Caco-2 (cell line): ENCODE results near the gene ZBTB38. TPM values are rescaled to one million over a fixed set of nuclear protein-coding genes. Genes with fewer than 3 reads are reported as not detected.

Source experiments
- BruUV-seq: library from RNA; stranded (reverse); fragments of 400-500 nt; replicated peaks from 2 replicates; lab custom pipeline; 2021; lab: Mats Ljungman, UMichigan
- CTCF ChIA-PET: fragments of 300-600 bp; sonication (Branson Sonifier 250); formaldehyde crosslinking; loops from one replicate; lab custom pipeline; 2022; ENCODE audit warnings: antibody characterized with exemption; lab: Charles Lee
- POLR2A ChIA-PET: fragments of 300-600 bp; sonication (Branson Sonifier 250); formaldehyde crosslinking; loops from one replicate; lab custom pipeline; 2022; ENCODE audit warnings: antibody characterized with exemption; lab: Charles Lee
- DNase-seq, 2 experiments: peaks; one replicate each; pipeline versions ENCODE4 v3.0.0 to v3.0.0-alpha.2; 2020 to 2022
- H3K27me3 ChIP-seq: replicated peaks from 2 replicates; pipeline ENCODE4 v1.6.0; 2011; ENCODE audit warnings: low read length; ENCODE audit not compliant: control insufficient read depth, insufficient read depth
- H3K36me3 ChIP-seq: 2 replicates; pipeline ENCODE4 v1.5.1; 2011; ENCODE audit warnings: low read length; ENCODE audit not compliant: control insufficient read depth, insufficient read depth
- H3K4me1 ChIP-seq: fragments of 250-450 bp; sonication (Bioruptor Pico); 2 replicates; pipeline ENCODE4 v1.5.1; 2020; ENCODE audit warnings: mild to moderate bottlenecking
- H3K4me3 ChIP-seq: 2 replicates; pipeline ENCODE4 v1.5.1; 2011; ENCODE audit warnings: low read depth, mild to moderate bottlenecking, control low read depth, low read length
- H3K9me3 ChIP-seq: fragments of 250-450 bp; sonication (Bioruptor Pico); 2 replicates; pipeline ENCODE4 v1.5.1; 2020; ENCODE audit warnings: mild to moderate bottlenecking, moderate library complexity
- H3K27ac Mint-ChIP-seq: one replicate; pipeline ENCODE4 v1.8.0; 2022; ENCODE audit warnings: mixed read lengths; ENCODE audit not compliant: unreplicated experiment
- H3K27me3 Mint-ChIP-seq: one replicate; pipeline ENCODE4 v1.8.0; 2022; ENCODE audit warnings: mixed read lengths; ENCODE audit not compliant: insufficient read depth, unreplicated experiment
- H3K36me3 Mint-ChIP-seq: one replicate; pipeline ENCODE4 v1.8.0; 2022; ENCODE audit warnings: mild to moderate bottlenecking, mixed read lengths; ENCODE audit not compliant: insufficient read depth, unreplicated experiment
- H3K4me1 Mint-ChIP-seq: one replicate; pipeline ENCODE4 v1.8.0; 2022; ENCODE audit warnings: low read depth, mixed read lengths; ENCODE audit not compliant: unreplicated experiment
- H3K4me3 Mint-ChIP-seq: one replicate; pipeline ENCODE4 v1.8.0; 2022; ENCODE audit warnings: mild to moderate bottlenecking, moderate library complexity, mixed read lengths; ENCODE audit not compliant: unreplicated experiment
- H3K9me3 Mint-ChIP-seq: one replicate; pipeline ENCODE4 v1.8.0; 2022; ENCODE audit warnings: mixed read lengths; ENCODE audit not compliant: unreplicated experiment
- CTCF ChIP-seq, 2 experiments: fragments of 200-600 bp in 1 of 2; IDR thresholded peaks; 1 replicate in 1 of 2; 2 replicates in 1 of 2; pipeline versions ENCODE4 v1.5.1 to v1.8.0; 2011 to 2022; ENCODE audit warnings: antibody characterized with exemption in 1 of 2, control low read depth in 1 of 2, inconsistent platforms in 1 of 2, low read depth in 1 of 2, low read length in 1 of 2, mild to moderate bottlenecking in 1 of 2, moderate library complexity in 1 of 2; ENCODE audit not compliant: insufficient read depth in 1 of 2, severe bottlenecking in 1 of 2, unreplicated experiment in 1 of 2
- intact Hi-C: fragments of 100-400 bp; cut with micrococcal nuclease; formaldehyde crosslinking; loops from one replicate; pipeline ENCODE4 v1.10.0; 2022; ENCODE audit not compliant: unreplicated experiment
- total RNA-seq: library from RNA; stranded (reverse); gene quantifications from 2 replicates; pipeline ENCODE4 v1.2.3, GENCODE V29; 2022

ZBTB38 gene
- total RNA-seq, 1 experiment from 2014 or later: 74.1 TPM

DNA sequence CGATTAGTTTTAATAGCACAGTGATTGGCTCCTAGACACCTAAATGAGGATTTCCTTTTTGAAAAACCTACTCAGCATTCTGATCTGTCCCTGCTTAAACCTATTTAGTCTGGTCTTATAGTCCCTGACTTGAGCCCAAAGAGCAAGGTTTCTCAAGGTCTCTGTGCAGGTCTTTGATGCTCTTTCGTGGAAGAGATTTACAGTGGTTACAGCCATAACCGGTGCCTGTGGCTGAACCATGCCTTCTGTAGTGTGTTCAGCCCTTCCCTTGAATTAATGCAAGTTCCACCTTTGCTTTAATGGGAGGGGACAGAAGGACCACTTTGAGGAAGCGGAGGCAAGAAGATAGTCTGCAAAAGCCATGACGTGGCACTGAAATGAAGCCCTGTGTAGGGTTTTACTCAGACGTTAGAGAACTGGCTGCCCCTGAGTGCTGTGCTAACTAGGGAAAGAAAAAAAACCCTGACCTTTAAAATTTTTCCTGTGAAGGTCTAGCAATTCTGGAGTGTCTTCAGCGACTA, 43.0 kb downstream of the ZBTB38 start:
- H3K27me3 Mint-ChIP-seq: no peaks in the 10 kb centered on the region
- Histone ChIP-seq H3K4me1 (peaks cover 31% of the 10 kb centered on the region), H3K36me3 (peaks cover 9% of the 10 kb centered on the region; the same call in 1 of the 2 replicates), H3K4me3 (no peak overlapping the region), H3K9me3 (no peaks in the 10 kb centered on the region), H3K27me3 (no peaks in the 10 kb centered on the region)
- intact Hi-C loops: no loop called here
- H3K36me3 Mint-ChIP-seq: peaks cover 43% of the 10 kb centered on the region
- ChIA-PET POLR2A (no interaction called here), CTCF (interaction anchor here (1.2 to 1.4 kb wide), 2 partner anchors 51 kb away, joined by 4 to 5 read pairs; no protein-coding TSS in a partner anchor)
- no peak for TF ChIP-seq CTCF (IDR thresholded peaks at IDR 0.05; ENCODE audit: insufficient read depth in 1 of 2, low read depth in 1 of 2, low read length in 1 of 2, severe bottlenecking in 1 of 2, unreplicated experiment in 1 of 2)
- BruUV-seq: no TSS peak
- no peak for DNase-seq
- no peak overlapping the region for H3K27ac Mint-ChIP-seq
- H3K9me3 Mint-ChIP-seq: no peaks in the 10 kb centered on the region
- H3K4me1 Mint-ChIP-seq: peaks cover 11% of the 10 kb centered on the region
- no peak overlapping the region for H3K4me3 Mint-ChIP-seq

DNA sequence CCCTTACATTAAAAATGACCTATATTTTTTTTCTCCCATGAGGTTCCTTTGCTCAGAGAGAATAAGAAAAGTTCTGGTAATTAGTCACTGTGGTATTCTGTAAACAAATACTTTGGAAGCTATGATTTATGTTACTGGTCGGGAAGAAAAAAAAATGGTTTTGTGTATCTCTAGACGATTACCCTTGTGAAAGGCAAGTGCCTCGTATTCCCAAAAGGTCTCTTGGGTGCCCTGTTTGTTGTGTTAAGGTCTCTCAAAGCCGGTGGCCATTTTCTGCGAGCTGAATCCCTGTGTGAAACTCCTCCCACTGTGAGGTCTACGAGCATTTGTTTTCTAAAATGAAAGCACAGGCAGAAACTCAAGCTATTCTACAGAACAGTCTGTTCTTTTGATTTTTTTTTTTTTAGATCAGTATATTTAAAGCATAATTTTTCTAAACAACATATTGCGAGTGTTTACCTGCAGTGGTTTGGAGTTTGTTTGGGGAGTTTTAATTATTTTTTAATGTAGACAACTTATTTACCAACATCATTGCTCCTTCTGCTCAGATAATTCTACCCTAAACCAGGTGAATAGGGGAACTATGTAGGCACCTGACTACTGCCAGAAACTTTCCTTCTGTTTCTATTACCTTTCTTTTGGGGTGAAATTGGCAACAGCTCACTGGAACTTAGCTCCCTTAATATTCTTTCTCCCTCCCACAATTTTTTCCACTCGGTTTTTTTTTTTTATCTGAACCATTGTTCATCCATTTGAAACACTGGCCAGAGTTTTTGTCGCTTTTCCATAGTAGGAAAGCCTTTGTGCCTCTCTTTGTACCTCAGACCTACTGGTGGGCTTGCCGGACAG, 44.0 kb downstream of the ZBTB38 start:
- no peaks in the 10 kb centered on the region for H3K27me3 ChIP-seq
- H3K4me3 ChIP-seq: no peak overlapping the region
- H3K9me3 ChIP-seq: no peaks in the 10 kb centered on the region
- ChIA-PET POLR2A (no interaction called here), CTCF (interaction anchor here (1.2 kb wide), 1 partner anchor 52 kb away, joined by 5 read pairs; no protein-coding TSS in a partner anchor)
- no peaks in the 10 kb centered on the region for H3K27me3 Mint-ChIP-seq
- intact Hi-C loops: no loop called here
- peaks cover 9% of the 10 kb centered on the region for H3K4me1 Mint-ChIP-seq
- no peak for DNase-seq
- peaks cover 31% of the 10 kb centered on the region for H3K4me1 ChIP-seq
- peaks cover 43% of the 10 kb centered on the region for H3K36me3 Mint-ChIP-seq
- no peak for TF ChIP-seq CTCF (IDR thresholded peaks at IDR 0.05; ENCODE audit: insufficient read depth in 1 of 2, low read depth in 1 of 2, low read length in 1 of 2, severe bottlenecking in 1 of 2, unreplicated experiment in 1 of 2)
- H3K9me3 Mint-ChIP-seq: no peaks in the 10 kb centered on the region
- H3K27ac Mint-ChIP-seq: no peak overlapping the region
- BruUV-seq: no TSS peak
- H3K4me3 Mint-ChIP-seq: no peak overlapping the region
- peaks cover 12% of the 10 kb centered on the region for H3K36me3 ChIP-seq

- H3K4me1 ChIP-seq: peaks cover 31% of the 10 kb centered on the region
- no peaks in the 10 kb centered on the region for H3K27me3 ChIP-seq
- ChIA-PET CTCF (no interaction called here), POLR2A (no interaction called here)
- TF ChIP-seq CTCF (IDR thresholded peaks at IDR 0.05; ENCODE audit: insufficient read depth in 1 of 2, low read depth in 1 of 2, low read length in 1 of 2, severe bottlenecking in 1 of 2, unreplicated experiment in 1 of 2): no peak
- no peak for DNase-seq
- intact Hi-C loops: no loop called here
- H3K4me3 ChIP-seq: no peak overlapping the region
- H3K9me3 ChIP-seq: no peaks in the 10 kb centered on the region
- Mint-ChIP-seq H3K4me1 (peaks cover 9% of the 10 kb centered on the region), H3K9me3 (no peaks in the 10 kb centered on the region), H3K4me3 (no peak overlapping the region), H3K27me3 (no peaks in the 10 kb centered on the region), H3K36me3 (peaks cover 38% of the 10 kb centered on the region), H3K27ac (no peak overlapping the region)
- H3K36me3 ChIP-seq: peaks cover 12% of the 10 kb centered on the region
- BruUV-seq: no TSS peak
Measured at GRCh38 chr3:141412936-141413354, 44.6 kb downstream of the ZBTB38 start.
